Measurements from ENCODE around the gene SNRNP25. TPM values are rescaled to one million over a fixed set of nuclear protein-coding genes. Genes with fewer than 3 reads are reported as not detected.

Gene SNRNP25
- total and polyA plus RNA-seq, 2 of the 8 experiments (the other 6 are each of a cell fraction or from before 2014, with no cell fraction given), result 53.0 to 58.4 TPM

DNA sequence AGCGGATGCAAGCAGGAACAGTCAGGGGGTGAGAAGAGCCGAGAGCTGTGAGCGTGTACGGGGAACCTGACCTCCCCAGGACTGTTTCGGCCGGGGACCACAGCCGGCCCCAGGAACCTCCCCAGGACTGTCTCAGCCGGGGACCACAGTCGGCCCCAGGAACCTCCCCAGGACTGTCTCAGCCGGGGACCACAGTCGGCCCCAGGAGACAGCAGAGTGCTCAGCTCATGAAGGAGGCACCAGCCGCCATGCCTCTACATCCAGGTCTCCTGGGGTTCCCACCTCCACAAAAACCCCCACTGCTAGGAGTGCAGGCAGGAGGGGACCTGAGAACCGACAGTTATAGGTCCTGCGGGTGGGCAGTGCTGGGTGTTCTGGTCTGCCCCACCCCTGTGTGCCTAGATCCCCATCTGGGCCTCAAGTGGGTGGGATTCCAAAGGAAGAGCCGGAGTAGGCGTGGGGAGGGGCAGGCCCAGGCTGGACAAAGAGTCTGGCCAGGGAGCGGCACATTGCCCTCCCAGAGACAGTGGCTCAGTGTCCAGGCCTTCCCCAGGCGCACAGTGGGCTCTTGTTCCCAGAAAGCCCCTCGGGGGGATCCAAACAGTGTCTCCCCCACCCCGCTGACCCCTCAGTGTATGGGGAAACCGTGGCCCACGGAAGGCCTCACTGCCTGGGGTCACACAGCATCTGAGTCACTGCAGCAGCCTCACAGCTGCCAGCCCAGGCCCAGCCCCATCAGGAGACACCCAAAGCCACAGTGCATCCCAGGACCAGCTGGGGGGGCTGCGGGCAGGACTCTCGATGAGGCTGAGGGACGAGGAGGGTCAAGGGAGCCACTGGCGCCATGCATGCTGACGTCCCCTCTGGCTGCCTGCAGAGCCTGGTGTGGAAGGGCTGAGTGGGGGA, 14.5 kb downstream of the SNRNP25 start (continued):
- TF ChIP-seq CTCF (IDR thresholded peaks at IDR 0.05; ENCODE audit: control extremely low read depth in 1 of 3, insufficient read depth in 1 of 3, low read depth in 1 of 3, low read length in 3 of 3), result no peak
- TF ChIP-seq SP2 (IDR thresholded peaks at IDR 0.05; ENCODE audit: low read length), result no peak
- TF ChIP-seq GTF2F1 (IDR thresholded peaks at IDR 0.05; ENCODE audit: borderline replicate concordance, low read depth, low read length), result no peak
- no peak for TF ChIP-seq BCL11A (IDR thresholded peaks at IDR 0.05; ENCODE audit: low read depth in 2 of 2, low read length in 2 of 2)
- no peak for TF ChIP-seq EZH2 (IDR thresholded peaks at IDR 0.05; ENCODE audit: low read depth, low read length, severe bottlenecking)
- no peak for TF ChIP-seq JUND (IDR thresholded peaks at IDR 0.05; ENCODE audit: low read length)
- no peak for TF ChIP-seq SP1 (IDR thresholded peaks at IDR 0.05; ENCODE audit: low read depth, low read length)
- no peak for TF ChIP-seq TAF7 (optimal IDR thresholded peaks at IDR 0.05; ENCODE audit: borderline replicate concordance, low read depth, low read length)
- no peak for TF ChIP-seq EGR1 (IDR thresholded peaks at IDR 0.05; ENCODE audit: borderline replicate concordance, low read depth, low read length)
- TF ChIP-seq CTBP2 (IDR thresholded peaks at IDR 0.05; ENCODE audit: borderline replicate concordance, insufficient read depth, insufficient read length, low read length), result no peak
- no peak for TF ChIP-seq CBX8 (IDR thresholded peaks at IDR 0.05; ENCODE audit: borderline replicate concordance, low read depth, low read length)
